KOPT-K1 (cell line): ENCODE results near the gene ADAMTS9.

Experiments used
- H3K27ac ChIP-seq: fragments of 200-600 bp; sonication (generic); 2 replicates; pipeline ENCODE4 v1.5.1; 2016; ENCODE audit warnings: antibody characterized with exemption, mild to moderate bottlenecking, low read depth, low read length; ENCODE audit not compliant: poor library complexity, severe bottlenecking
- H3K36me3 ChIP-seq: fragments of 200-600 bp; sonication (generic); 2 replicates; pipeline ENCODE4 v1.5.1; 2017; ENCODE audit warnings: antibody characterized with exemption, mild to moderate bottlenecking, low read length, moderate library complexity; ENCODE audit not compliant: insufficient read depth
- H3K9me3 ChIP-seq: fragments of 200-600 bp; sonication (generic); 2 replicates; pipeline ENCODE4 v1.5.1; 2017; ENCODE audit warnings: antibody characterized with exemption, low read length, mild to moderate bottlenecking; ENCODE audit not compliant: insufficient read depth, poor library complexity, severe bottlenecking

The ADAMTS9 gene

GRCh38 chr3:64566859-64567258 is 120.9 kb downstream of the ADAMTS9 start:
- Histone ChIP-seq H3K36me3 (no peaks in the 10 kb centered on the region), H3K27ac (no peak overlapping the region), H3K9me3 (no peaks in the 10 kb centered on the region)

GRCh38 chr3:64563751-64564150 is 124.0 kb downstream of the ADAMTS9 start:
- H3K27ac ChIP-seq, result no peak overlapping the region
- no peaks in the 10 kb centered on the region for H3K9me3 ChIP-seq
- H3K36me3 ChIP-seq, result no peaks in the 10 kb centered on the region

- Histone ChIP-seq H3K9me3 (no peaks in the 10 kb centered on the region), H3K27ac (no peak overlapping the region), H3K36me3 (no peaks in the 10 kb centered on the region)
Observed at GRCh38 chr3:64561868-64562267, 125.9 kb downstream of the ADAMTS9 start.

- Histone ChIP-seq H3K27ac (no peak overlapping the region), H3K36me3 (no peaks in the 10 kb centered on the region), H3K9me3 (no peaks in the 10 kb centered on the region)
Observed at GRCh38 chr3:64561325-64561843, 126.4 kb downstream of the ADAMTS9 start.

- H3K36me3 ChIP-seq, result no peaks in the 10 kb centered on the region
- H3K9me3 ChIP-seq, result no peaks in the 10 kb centered on the region
- H3K27ac ChIP-seq, result no peak overlapping the region
Observed at GRCh38 chr3:64560791-64561190, 127.0 kb downstream of the ADAMTS9 start.

GRCh38 chr3:64559588-64559987 is 128.2 kb downstream of the ADAMTS9 start:
- Histone ChIP-seq H3K36me3 (no peaks in the 10 kb centered on the region), H3K9me3 (no peaks in the 10 kb centered on the region), H3K27ac (no peak overlapping the region)

GRCh38 chr3:64556046-64556445 is 131.8 kb downstream of the ADAMTS9 start:
- Histone ChIP-seq H3K36me3 (no peaks in the 10 kb centered on the region), H3K27ac (no peak overlapping the region), H3K9me3 (no peaks in the 10 kb centered on the region)

- H3K27ac ChIP-seq, result no peak overlapping the region
- no peaks in the 10 kb centered on the region for H3K36me3 ChIP-seq
- H3K9me3 ChIP-seq, result no peaks in the 10 kb centered on the region
Observed at GRCh38 chr3:64555351-64555750, 132.4 kb downstream of the ADAMTS9 start.

GRCh38 chr3:64554096-64554920 is 133.5 kb downstream of the ADAMTS9 start:
- H3K27ac ChIP-seq, result no peak overlapping the region
- no peaks in the 10 kb centered on the region for H3K9me3 ChIP-seq
- H3K36me3 ChIP-seq, result no peaks in the 10 kb centered on the region

- Histone ChIP-seq H3K9me3 (no peaks in the 10 kb centered on the region), H3K36me3 (no peaks in the 10 kb centered on the region), H3K27ac (no peak overlapping the region)
Observed at GRCh38 chr3:64552966-64553365, 134.8 kb downstream of the ADAMTS9 start.

- H3K9me3 ChIP-seq, result no peaks in the 10 kb centered on the region
- no peaks in the 10 kb centered on the region for H3K36me3 ChIP-seq
- H3K27ac ChIP-seq, result no peak overlapping the region
Observed at GRCh38 chr3:64552160-64552559, 135.6 kb downstream of the ADAMTS9 start.

- Histone ChIP-seq H3K9me3 (no peaks in the 10 kb centered on the region), H3K27ac (no peak overlapping the region), H3K36me3 (no peaks in the 10 kb centered on the region)
Observed at GRCh38 chr3:64551697-64552096, 136.1 kb downstream of the ADAMTS9 start.

- Histone ChIP-seq H3K9me3 (no peaks in the 10 kb centered on the region), H3K36me3 (no peaks in the 10 kb centered on the region)
Observed at GRCh38 chr3:64550745-64551144, 137.1 kb downstream of the ADAMTS9 start.

GRCh38 chr3:64549869-64550268 is 137.9 kb downstream of the ADAMTS9 start:
- H3K36me3 ChIP-seq, result no peaks in the 10 kb centered on the region
- no peak overlapping the region for H3K27ac ChIP-seq
- H3K9me3 ChIP-seq, result no peaks in the 10 kb centered on the region

More at GRCh38 chr3:64550745-64551144, 137.1 kb downstream of the ADAMTS9 start:
- no peak overlapping the region for H3K27ac ChIP-seq

- H3K9me3 ChIP-seq, result no peaks in the 10 kb centered on the region
- no peaks in the 10 kb centered on the region for H3K36me3 ChIP-seq
- H3K27ac ChIP-seq, result no peak overlapping the region
Observed at GRCh38 chr3:64548200-64548889, 139.5 kb downstream of the ADAMTS9 start.
